Mesendoderm (in vitro differentiated cells): ENCODE measurements around the gene LZTR1.
A peak's percentile ranks its signal among the peaks of the same experiment; 100 is the strongest.

Experiments used
- DNase-seq: peaks from one replicate; pipeline ENCODE4 v3.0.0; 2013
- H2AK5ac ChIP-seq: 2 replicates; pipeline ENCODE4 v1.6.1; 2013; ENCODE audit warnings: low read length, inconsistent platforms
- H2BK120ac ChIP-seq: 2 replicates; pipeline ENCODE4 v1.6.1; 2013; ENCODE audit warnings: low read depth, mild to moderate bottlenecking, low read length, moderate library complexity, mixed read lengths
- H2BK15ac ChIP-seq: replicated peaks from 2 replicates; pipeline ENCODE4 v1.6.1; 2013; ENCODE audit warnings: low read depth, mild to moderate bottlenecking, moderate library complexity
- H2BK5ac ChIP-seq: 2 replicates; pipeline ENCODE4 v1.6.1; 2013; ENCODE audit warnings: low read length, inconsistent platforms
- H3K18ac ChIP-seq: 2 replicates; pipeline ENCODE4 v1.6.1; 2013; ENCODE audit warnings: mild to moderate bottlenecking, low read length, mixed read lengths
- H3K23ac ChIP-seq: one replicate; pipeline ENCODE4 v1.6.1; 2013; ENCODE audit warnings: low read length
- H3K27ac ChIP-seq: 2 replicates; pipeline ENCODE4 v1.5.1; 2013; ENCODE audit warnings: low read depth, mild to moderate bottlenecking, inconsistent platforms, low read length, moderate library complexity
- H3K27me3 ChIP-seq: 2 replicates; pipeline ENCODE4 v1.6.1; 2013; ENCODE audit warnings: low read length, control low read depth, mild to moderate bottlenecking, inconsistent platforms; ENCODE audit not compliant: insufficient read depth, poor library complexity
- H3K36me3 ChIP-seq: 2 replicates; pipeline ENCODE4 v1.6.1; 2013; ENCODE audit warnings: low read length, inconsistent platforms; ENCODE audit not compliant: control insufficient read depth, insufficient read depth
- H3K4ac ChIP-seq: one replicate; pipeline ENCODE4 v1.6.1; 2013; ENCODE audit warnings: low read depth, mild to moderate bottlenecking, low read length, moderate library complexity
- H3K4me1 ChIP-seq: 2 replicates; pipeline ENCODE4 v1.6.1; 2013; ENCODE audit warnings: low read depth, low read length, inconsistent platforms; ENCODE audit not compliant: control insufficient read depth
- H3K4me2 ChIP-seq: 2 replicates; pipeline ENCODE4 v1.6.1; 2013; ENCODE audit warnings: low read length
- H3K4me3 ChIP-seq: 2 replicates; pipeline ENCODE4 v1.5.1; 2013; ENCODE audit warnings: mild to moderate bottlenecking, low read length
- H3K56ac ChIP-seq: one replicate; pipeline ENCODE4 v1.6.1; 2013; ENCODE audit warnings: low read length
- H3K79me1 ChIP-seq: 2 replicates; pipeline ENCODE4 v1.6.1; 2013; ENCODE audit warnings: low read length, inconsistent platforms
- H3K79me2 ChIP-seq: 2 replicates; pipeline ENCODE4 v1.6.1; 2013; ENCODE audit warnings: mild to moderate bottlenecking, low read length; ENCODE audit not compliant: control insufficient read depth, insufficient read depth
- H3K9ac ChIP-seq: 2 replicates; pipeline ENCODE4 v1.6.1; 2013; ENCODE audit warnings: low read length, inconsistent platforms
- H4K5ac ChIP-seq: one replicate; pipeline ENCODE4 v1.6.1; 2013; ENCODE audit warnings: low read length
- H4K8ac ChIP-seq: one replicate; pipeline ENCODE4 v1.6.1; 2013; ENCODE audit warnings: low read depth, mild to moderate bottlenecking, control low read depth, low read length, moderate library complexity
- WGBS: extraction: QIAGEN DNeasy Blood & Tissue Kit; methylation state at CpG from one replicate; pipeline ENCODE4 v1.1.7; 2013; ENCODE audit warnings: low lambda C conversion rate, missing lambda C conversion rate; ENCODE audit not compliant: insufficient coverage; ENCODE audit errors: extremely low coverage; 5-methylcytosine and 5-hydroxymethylcytosine counted together

LZTR1 gene

GRCh38 chr22:20957102-20957682 lies 24.9 kb upstream of the LZTR1 start:
- Histone ChIP-seq H3K4me1 (peaks cover 2% of the 10 kb centered on the region), H3K9ac (peak overlapping the region; percentile 83), H3K18ac (no peak overlapping the region), H3K79me1 (peaks cover 5% of the 10 kb centered on the region), H3K79me2 (no peaks in the 10 kb centered on the region), H3K27me3 (no peaks in the 10 kb centered on the region), H4K5ac (no peak overlapping the region), H2BK5ac (no peak overlapping the region), H3K56ac (peak overlapping the region; percentile 91), H3K4me2 (peak overlapping the region; percentile 93), H3K4ac (no peak overlapping the region), H3K23ac (peak overlapping the region; percentile 89), H2BK15ac (no peak overlapping the region), H4K8ac (no peak overlapping the region), H3K4me3 (peak overlapping the region; percentile 63), H2BK120ac (no peak overlapping the region), H3K36me3 (peaks cover 2% of the 10 kb centered on the region), H2AK5ac (no peak overlapping the region), H3K27ac (no peak overlapping the region)
- no CpG with 5 or more reads among the region's 59 CpGs for WGBS
- peak; percentile 48 for DNase-seq

- Histone ChIP-seq H3K4ac (no peak overlapping the region), H3K27ac (no peak overlapping the region), H2AK5ac (no peak overlapping the region), H2BK120ac (no peak overlapping the region), H3K4me3 (peak overlapping the region; percentile 63), H4K8ac (no peak overlapping the region), H2BK5ac (no peak overlapping the region), H2BK15ac (no peak overlapping the region), H3K36me3 (no peaks in the 10 kb centered on the region), H3K56ac (peak overlapping the region; percentile 91), H3K79me2 (no peaks in the 10 kb centered on the region), H3K18ac (no peak overlapping the region), H3K79me1 (peaks cover 2% of the 10 kb centered on the region), H3K27me3 (no peaks in the 10 kb centered on the region), H4K5ac (no peak overlapping the region), H3K9ac (peak overlapping the region; percentile 83), H3K4me2 (peak overlapping the region; percentile 93), H3K4me1 (peaks cover 2% of the 10 kb centered on the region), H3K23ac (no peak overlapping the region)
- peak; percentile 76 for DNase-seq
- no CpG with 5 or more reads among the region's 32 CpGs for WGBS
Observed at GRCh38 chr22:20957683-20958431, 24.2 kb upstream of the LZTR1 start.

DNA sequence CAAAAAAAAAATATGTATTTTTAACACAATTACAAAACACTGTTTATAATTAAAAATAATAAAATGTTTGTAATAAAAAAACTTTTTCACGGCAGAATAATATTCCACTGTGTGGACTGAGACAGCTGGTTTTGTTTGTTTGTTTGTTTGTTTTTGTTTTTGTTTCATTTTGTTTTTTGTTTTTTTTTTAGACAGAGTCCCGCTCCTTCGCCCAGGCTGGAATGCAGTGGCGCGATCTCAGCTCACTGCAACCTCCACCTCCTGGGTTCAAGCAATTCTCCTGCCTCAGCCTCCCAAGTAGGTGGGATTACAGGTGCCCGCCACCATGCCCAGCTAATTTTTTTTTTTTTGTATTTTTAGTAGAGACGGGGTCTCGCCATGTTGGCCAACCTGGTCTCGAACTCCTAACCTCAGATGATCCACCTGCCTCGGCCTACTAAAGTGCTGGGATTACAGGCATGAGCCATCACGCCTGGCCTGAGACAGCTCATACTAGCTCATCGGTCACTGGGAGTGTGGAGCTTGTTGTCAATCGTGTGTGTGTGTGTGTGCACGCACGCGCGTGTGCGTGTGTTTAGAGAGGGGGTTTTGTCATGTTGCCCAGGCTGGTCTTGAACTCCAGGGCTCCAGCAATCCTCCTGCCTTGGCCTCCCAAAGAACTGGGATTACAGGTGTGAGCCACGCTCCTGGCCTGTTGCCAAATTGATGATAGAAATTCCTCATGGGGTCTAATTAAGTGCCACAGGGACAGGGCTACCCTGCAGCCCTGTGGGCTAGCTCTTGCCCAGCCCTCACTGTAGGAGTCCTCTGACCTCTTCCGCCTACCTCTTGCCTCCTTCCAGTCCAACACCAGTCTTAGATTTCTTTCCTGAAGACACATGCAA lies 22.3 kb upstream of the LZTR1 start:
- no peak overlapping the region for H2BK15ac ChIP-seq
- no peak overlapping the region for H3K4ac ChIP-seq
- H3K9ac ChIP-seq: no peak overlapping the region
- H3K79me1 ChIP-seq: no peaks in the 10 kb centered on the region
- no peak overlapping the region for H4K5ac ChIP-seq
- H3K23ac ChIP-seq: no peak overlapping the region
- no peak overlapping the region for H2AK5ac ChIP-seq
- H3K27me3 ChIP-seq: peaks cover 7% of the 10 kb centered on the region
- WGBS: no CpG with 5 or more reads among the region's 20 CpGs
- H2BK5ac ChIP-seq: no peak overlapping the region
- H4K8ac ChIP-seq: no peak overlapping the region
- H3K4me2 ChIP-seq: no peak overlapping the region
- no peak overlapping the region for H3K18ac ChIP-seq
- no peaks in the 10 kb centered on the region for H3K36me3 ChIP-seq
- H3K27ac ChIP-seq: no peak overlapping the region
- H2BK120ac ChIP-seq: no peak overlapping the region
- H3K56ac ChIP-seq: no peak overlapping the region
- no peak overlapping the region for H3K4me3 ChIP-seq
- H3K79me2 ChIP-seq: no peaks in the 10 kb centered on the region
- no peak for DNase-seq
- H3K4me1 ChIP-seq: peaks cover 2% of the 10 kb centered on the region

DNA sequence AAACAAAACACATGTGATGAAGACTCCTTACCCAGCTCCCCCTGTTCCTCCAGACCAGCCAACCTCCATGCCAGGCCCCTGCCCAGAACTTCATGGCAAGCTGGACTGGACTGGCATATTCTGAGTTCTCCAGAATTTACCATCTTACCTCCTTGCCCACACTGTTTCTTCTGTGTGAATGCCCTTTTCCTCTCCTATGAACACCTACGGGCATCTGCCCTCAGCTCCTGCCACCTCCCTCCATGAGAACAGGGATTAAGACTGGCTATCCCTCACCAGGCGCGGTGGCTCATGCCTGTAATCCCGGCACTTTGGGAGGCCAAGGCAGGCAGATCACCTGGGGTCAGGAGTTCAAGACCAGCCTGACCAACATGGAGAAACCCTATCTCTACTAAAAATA lies 21.5 kb upstream of the LZTR1 start:
- no peak overlapping the region for H3K4me2 ChIP-seq
- no peaks in the 10 kb centered on the region for H3K36me3 ChIP-seq
- H3K79me1 ChIP-seq: no peaks in the 10 kb centered on the region
- no peak overlapping the region for H4K8ac ChIP-seq
- H3K23ac ChIP-seq: no peak overlapping the region
- no peak overlapping the region for H2BK15ac ChIP-seq
- no peak overlapping the region for H2BK120ac ChIP-seq
- H3K79me2 ChIP-seq: no peaks in the 10 kb centered on the region
- WGBS: no CpG with 5 or more reads among the region's 4 CpGs
- no peak overlapping the region for H4K5ac ChIP-seq
- H3K27me3 ChIP-seq: peaks cover 12% of the 10 kb centered on the region
- H3K4ac ChIP-seq: no peak overlapping the region
- H3K56ac ChIP-seq: no peak overlapping the region
- H2BK5ac ChIP-seq: no peak overlapping the region
- no peak overlapping the region for H3K18ac ChIP-seq
- no peak overlapping the region for H3K9ac ChIP-seq
- DNase-seq: no peak
- H3K4me3 ChIP-seq: no peak overlapping the region
- H3K4me1 ChIP-seq: peaks cover 2% of the 10 kb centered on the region
- no peak overlapping the region for H3K27ac ChIP-seq
- H2AK5ac ChIP-seq: no peak overlapping the region

- Histone ChIP-seq H3K79me1 (no peaks in the 10 kb centered on the region), H3K4me1 (peaks cover under 1% of the 10 kb centered on the region), H4K8ac (no peak overlapping the region), H3K23ac (no peak overlapping the region), H3K9ac (no peak overlapping the region), H2AK5ac (no peak overlapping the region), H3K56ac (no peak overlapping the region), H2BK120ac (no peak overlapping the region), H3K18ac (no peak overlapping the region), H3K27ac (no peak overlapping the region), H4K5ac (no peak overlapping the region), H3K4ac (no peak overlapping the region), H3K79me2 (no peaks in the 10 kb centered on the region), H3K4me2 (no peak overlapping the region), H3K4me3 (no peak overlapping the region), H3K27me3 (peaks cover 12% of the 10 kb centered on the region), H2BK15ac (no peak overlapping the region), H3K36me3 (no peaks in the 10 kb centered on the region), H2BK5ac (no peak overlapping the region)
- no CpG with 5 or more reads among the region's 6 CpGs for WGBS
- DNase-seq: no peak
Observed at GRCh38 chr22:20962491-20962945, 19.6 kb upstream of the LZTR1 start.
